ENCODE results near the gene GALR2. TPM values are rescaled to one million over a fixed set of nuclear protein-coding genes. Genes with fewer than 3 reads are reported as not detected.
"Not testable (repeated sequence)": the region's sequence is repeated elsewhere in the genome, so short reads cannot be mapped to it uniquely, and the experiment has no call there.

Gene GALR2
- total RNA-seq, 8 experiments from 2014 or later: 0.11 to 0.81 (median 0.46) TPM; not detected in 2

GRCh38 chr17:76054112-76054476 lies 20.5 kb upstream of the GALR2 start:
- Histone ChIP-seq H3K27ac (no peak overlapping the region), H3K4me1 (replicated peaks in 1 of 2) (peaks cover 0 to 14% of the 10 kb centered on the region in 2 donors), H3K4me3 (no peak overlapping the region)
- in situ Hi-C loops (cut with MboI; ENCODE audit: low pct_unique_long_range_greater_than_20kb in 2 of 9, low sequenced_read_pairs in 9 of 9, unreplicated experiment in 9 of 9): no loop called here
- peak in 3 of 8 experiments; percentile 20 to 89 (median 85) for ATAC-seq (replicated peaks in 6 of 8)
- 20 to 100% (median 96%) methylated on average over 1 to 4 of the region's 4 CpGs; no CpG with 5 or more reads in 1 of the 10 experiments for WGBS, 10 experiments

- no peak for ATAC-seq (replicated peaks in 6 of 8)
- H3K4me3 ChIP-seq: no peak overlapping the region
- WGBS, 10 experiments: 20 to 100% (median 87%) methylated on average over 1 to 3 of the region's 3 CpGs; no CpG with 5 or more reads in 2 of the 10 experiments
- H3K4me1 ChIP-seq (replicated peaks in 1 of 2): no peaks in the 10 kb centered on the region
- H3K27ac ChIP-seq: no peak overlapping the region
- in situ Hi-C loops (cut with MboI; ENCODE audit: low pct_unique_long_range_greater_than_20kb in 2 of 9, low sequenced_read_pairs in 9 of 9, unreplicated experiment in 9 of 9): no loop called here
Measured at GRCh38 chr17:76056882-76057281, 17.7 kb upstream of the GALR2 start.

- H3K27ac ChIP-seq; in situ Hi-C loops (cut with MboI; ENCODE audit: low pct_unique_long_range_greater_than_20kb in 2 of 9, low sequenced_read_pairs in 9 of 9, unreplicated experiment in 9 of 9); H3K4me1 ChIP-seq (replicated peaks in 1 of 2); H3K4me3 ChIP-seq; ATAC-seq (replicated peaks in 6 of 8): not testable (repeated sequence)
- 83 to 100% (median 100%) methylated on average over 1 to 4 of the region's 6 CpGs for WGBS, 10 experiments
Measured at GRCh38 chr17:76058264-76058663, 16.3 kb upstream of the GALR2 start.

- ATAC-seq (replicated peaks in 6 of 8): no peak
- H3K27ac ChIP-seq: no peak overlapping the region
- no peak overlapping the region for H3K4me3 ChIP-seq
- WGBS, 10 experiments: 67 to 100% (median 94%) methylated on average over 1 to 14 of the region's 15 CpGs
- in situ Hi-C loops (cut with MboI; ENCODE audit: low pct_unique_long_range_greater_than_20kb in 2 of 9, low sequenced_read_pairs in 9 of 9, unreplicated experiment in 9 of 9): no loop called here
- H3K4me1 ChIP-seq (replicated peaks in 1 of 2): no peaks in the 10 kb centered on the region
Measured at GRCh38 chr17:76063875-76064546, 10.6 kb upstream of the GALR2 start.

- Histone ChIP-seq H3K4me1 (replicated peaks in 1 of 2) (peaks cover 0 to 2% of the 10 kb centered on the region in 2 donors), H3K4me3 (no peak overlapping the region), H3K27ac (no peak overlapping the region)
- ATAC-seq (replicated peaks in 6 of 8): no peak
- in situ Hi-C loops (cut with MboI; ENCODE audit: low pct_unique_long_range_greater_than_20kb in 2 of 9, low sequenced_read_pairs in 9 of 9, unreplicated experiment in 9 of 9): no loop called here
- WGBS, 10 experiments: 89 to 100% (median 94%) methylated on average over 1 to 4 of the region's 4 CpGs; no CpG with 5 or more reads in 4 of the 10 experiments
Measured at GRCh38 chr17:76065775-76066174, 8.8 kb upstream of the GALR2 start.

- in situ Hi-C loops (cut with MboI; ENCODE audit: low pct_unique_long_range_greater_than_20kb in 2 of 9, low sequenced_read_pairs in 9 of 9, unreplicated experiment in 9 of 9): no loop called here
Measured at GRCh38 chr17:76071531-76072147, 2.9 kb upstream of the GALR2 start.

DNA sequence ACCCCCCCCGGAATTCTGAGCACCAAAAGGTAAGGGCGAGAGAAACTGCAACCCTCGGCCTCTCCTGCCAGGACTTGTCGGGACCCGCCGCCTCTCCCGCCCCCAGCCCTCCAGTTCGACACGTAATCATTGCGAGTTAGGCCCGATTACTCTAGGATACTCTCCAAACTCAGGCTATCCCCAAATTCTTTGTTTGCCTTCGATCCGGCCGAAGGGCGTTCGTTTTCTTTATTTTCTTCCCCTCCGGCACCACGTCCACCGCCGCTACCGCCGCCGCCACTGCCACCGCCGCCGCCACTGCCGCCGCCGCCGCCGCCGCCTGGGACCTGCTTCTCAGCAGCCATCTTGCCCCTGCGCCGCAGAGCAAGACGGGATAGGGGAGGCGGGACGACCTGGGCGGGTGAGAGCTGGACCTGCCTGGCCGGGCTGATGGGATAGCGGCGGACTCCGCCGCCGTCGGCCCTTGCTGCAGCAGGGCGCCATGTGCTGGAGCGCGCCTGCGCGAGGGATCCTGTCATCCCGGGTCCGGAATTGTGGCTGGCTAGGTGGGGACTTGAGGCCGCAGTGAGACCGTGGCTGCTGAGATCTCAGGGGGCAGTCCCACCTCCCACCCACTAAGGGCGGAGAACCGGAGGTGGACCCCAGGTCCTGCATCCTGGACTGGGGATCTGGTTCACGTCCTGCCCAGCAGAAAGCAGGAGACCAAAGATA lies 2.3 kb upstream of the GALR2 start, which contains the start of gene SRP68:
TSS of gene SRP68 (minus strand) at position 370 of the 711 bp plus-strand sequence. CDS start at position 344, 26 bp downstream.
- Histone ChIP-seq H3K4me3 (peak within 1 kb of the TSS; percentile 67 to 90 (median 74)), H3K27ac (peak within 1 kb of the TSS; percentile 66 to 85), H3K4me1 (replicated peaks in 1 of 2) (peaks cover 24% of the 10 kb centered on the region in 2 donors)
- in situ Hi-C loops (cut with MboI; ENCODE audit: low pct_unique_long_range_greater_than_20kb in 2 of 9, low sequenced_read_pairs in 9 of 9, unreplicated experiment in 9 of 9): no loop called here
- WGBS, 10 experiments: 0 to 4% (median 0%) methylated on average over 1 to 24 of the region's 57 CpGs; no CpG with 5 or more reads in 5 of the 10 experiments
- peak; percentile 96 to 99 (median 99) for ATAC-seq (replicated peaks in 6 of 8)

More at GRCh38 chr17:76071531-76072147, 2.9 kb upstream of the GALR2 start:
- peak in 1 of 8 experiments; percentile 4 for ATAC-seq (replicated peaks in 6 of 8)
- H3K4me1 ChIP-seq (replicated peaks in 1 of 2): peaks cover 17 to 19% of the 10 kb centered on the region in 2 donors
- peak overlapping the region; percentile 66 to 85 for H3K27ac ChIP-seq
- 0 to 89% (median 7%) methylated on average over 1 to 13 of the region's 15 CpGs for WGBS, 10 experiments
- peak overlapping the region; percentile 67 to 90 (median 74) for H3K4me3 ChIP-seq

DNA sequence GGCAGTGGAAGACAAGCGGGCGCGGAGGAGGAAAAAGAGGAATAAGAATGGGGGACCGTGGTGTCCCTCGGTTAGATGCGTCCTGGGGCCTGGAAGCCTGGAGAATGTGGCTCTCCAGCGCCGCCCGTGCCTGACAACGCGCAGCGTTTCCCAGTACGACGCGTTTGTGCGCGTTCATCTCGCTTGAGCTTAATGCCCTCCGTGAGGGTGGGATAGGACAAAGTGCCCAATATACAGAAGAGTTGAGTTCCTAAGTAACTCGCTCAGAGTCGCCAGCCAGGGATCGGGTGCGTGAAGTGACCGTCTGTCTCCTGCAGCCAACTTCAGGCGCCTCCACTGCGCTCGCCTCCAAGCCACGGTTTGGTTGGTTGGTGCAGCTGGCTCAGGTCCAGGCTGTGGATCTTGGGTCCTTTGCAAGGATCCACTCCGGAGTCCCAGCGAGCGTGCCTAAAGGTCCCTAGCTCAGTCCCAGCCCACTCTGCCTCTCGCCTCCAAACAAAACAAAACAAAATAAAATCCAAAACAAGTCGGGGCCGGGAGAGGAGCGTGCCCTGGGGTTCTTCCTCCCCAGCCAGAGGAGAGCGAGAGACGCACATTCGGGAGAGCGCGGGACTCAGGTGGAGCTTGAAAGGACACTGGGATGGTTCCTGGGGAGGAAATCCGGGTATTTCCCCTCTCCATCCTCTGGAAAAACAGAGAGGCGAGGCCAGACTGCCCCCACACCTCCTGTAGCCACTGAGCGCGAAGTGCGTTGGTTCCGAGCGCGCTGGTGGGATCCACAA lies 974 bp downstream of the GALR2 start:
- H3K4me3 ChIP-seq: no peak overlapping the region
- no peak for ATAC-seq (replicated peaks in 6 of 8)
- in situ Hi-C loops (cut with MboI; ENCODE audit: low pct_unique_long_range_greater_than_20kb in 2 of 9, low sequenced_read_pairs in 9 of 9, unreplicated experiment in 9 of 9): no loop called here
- peaks cover 43 to 47% of the 10 kb centered on the region in 2 donors for H3K4me1 ChIP-seq (replicated peaks in 1 of 2)
- H3K27ac ChIP-seq: no peak overlapping the region
- 0 to 11% (median 4%) methylated on average over 1 to 24 of the region's 48 CpGs for WGBS, 10 experiments

DNA sequence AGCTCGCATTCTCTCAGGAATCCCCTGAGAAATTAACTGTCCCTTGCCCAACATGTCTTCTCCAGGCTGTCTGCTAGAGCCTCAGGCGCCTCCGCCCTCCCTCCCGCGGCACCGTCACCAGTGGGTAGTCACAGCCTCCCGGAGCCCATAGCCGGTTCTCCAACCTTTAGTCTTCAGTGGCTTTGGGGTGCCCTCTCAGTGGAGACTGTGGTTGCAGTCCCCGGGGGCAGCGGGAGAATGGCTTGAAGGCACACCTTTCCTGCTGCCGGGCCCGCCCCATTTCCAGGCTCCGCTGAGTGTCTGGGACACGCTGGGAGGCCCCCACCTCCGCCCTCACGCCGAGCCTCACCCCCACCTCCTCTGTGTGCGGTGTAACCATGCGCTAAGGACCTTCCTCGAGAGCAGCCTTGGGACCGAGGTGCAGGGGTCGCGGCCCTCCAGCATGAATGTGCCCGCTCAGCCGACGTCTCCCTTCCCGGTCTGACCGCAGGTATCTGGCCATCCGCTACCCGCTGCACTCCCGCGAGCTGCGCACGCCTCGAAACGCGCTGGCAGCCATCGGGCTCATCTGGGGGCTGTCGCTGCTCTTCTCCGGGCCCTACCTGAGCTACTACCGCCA lies 1.7 kb downstream of the GALR2 start:
- WGBS, 10 experiments: 0% methylated on average over 1 to 11 of the region's 41 CpGs; no CpG with 5 or more reads in 3 of the 10 experiments
- ATAC-seq (replicated peaks in 6 of 8): no peak
- H3K4me1 ChIP-seq (replicated peaks in 1 of 2): peaks cover 43 to 54% of the 10 kb centered on the region in 2 donors
- H3K27ac ChIP-seq: no peak overlapping the region
- no peak overlapping the region for H3K4me3 ChIP-seq
- in situ Hi-C loops (cut with MboI; ENCODE audit: low pct_unique_long_range_greater_than_20kb in 2 of 9, low sequenced_read_pairs in 9 of 9, unreplicated experiment in 9 of 9): no loop called here

DNA sequence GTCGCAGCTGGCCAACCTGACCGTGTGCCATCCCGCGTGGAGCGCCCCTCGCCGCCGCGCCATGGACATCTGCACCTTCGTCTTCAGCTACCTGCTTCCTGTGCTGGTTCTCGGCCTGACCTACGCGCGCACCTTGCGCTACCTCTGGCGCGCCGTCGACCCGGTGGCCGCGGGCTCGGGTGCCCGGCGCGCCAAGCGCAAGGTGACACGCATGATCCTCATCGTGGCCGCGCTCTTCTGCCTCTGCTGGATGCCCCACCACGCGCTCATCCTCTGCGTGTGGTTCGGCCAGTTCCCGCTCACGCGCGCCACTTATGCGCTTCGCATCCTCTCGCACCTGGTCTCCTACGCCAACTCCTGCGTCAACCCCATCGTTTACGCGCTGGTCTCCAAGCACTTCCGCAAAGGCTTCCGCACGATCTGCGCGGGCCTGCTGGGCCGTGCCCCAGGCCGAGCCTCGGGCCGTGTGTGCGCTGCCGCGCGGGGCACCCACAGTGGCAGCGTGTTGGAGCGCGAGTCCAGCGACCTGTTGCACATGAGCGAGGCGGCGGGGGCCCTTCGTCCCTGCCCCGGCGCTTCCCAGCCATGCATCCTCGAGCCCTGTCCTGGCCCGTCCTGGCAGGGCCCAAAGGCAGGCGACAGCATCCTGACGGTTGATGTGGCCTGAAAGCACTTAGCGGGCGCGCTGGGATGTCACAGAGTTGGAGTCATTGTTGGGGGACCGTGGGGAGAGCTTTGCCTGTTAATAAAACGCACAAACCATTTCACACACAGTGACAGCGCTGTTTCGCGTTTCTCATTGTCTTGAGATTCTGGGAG lies 2.4 kb downstream of the GALR2 start:
- Histone ChIP-seq H3K4me1 (replicated peaks in 1 of 2) (peaks cover 45 to 61% of the 10 kb centered on the region in 2 donors), H3K27ac (no peak overlapping the region), H3K4me3 (no peak overlapping the region)
- in situ Hi-C loops (cut with MboI; ENCODE audit: low pct_unique_long_range_greater_than_20kb in 2 of 9, low sequenced_read_pairs in 9 of 9, unreplicated experiment in 9 of 9): no loop called here
- WGBS, 10 experiments: 0 to 44% (median 2%) methylated on average over 2 to 23 of the region's 82 CpGs; no CpG with 5 or more reads in 6 of the 10 experiments
- ATAC-seq (replicated peaks in 6 of 8): no peak

DNA sequence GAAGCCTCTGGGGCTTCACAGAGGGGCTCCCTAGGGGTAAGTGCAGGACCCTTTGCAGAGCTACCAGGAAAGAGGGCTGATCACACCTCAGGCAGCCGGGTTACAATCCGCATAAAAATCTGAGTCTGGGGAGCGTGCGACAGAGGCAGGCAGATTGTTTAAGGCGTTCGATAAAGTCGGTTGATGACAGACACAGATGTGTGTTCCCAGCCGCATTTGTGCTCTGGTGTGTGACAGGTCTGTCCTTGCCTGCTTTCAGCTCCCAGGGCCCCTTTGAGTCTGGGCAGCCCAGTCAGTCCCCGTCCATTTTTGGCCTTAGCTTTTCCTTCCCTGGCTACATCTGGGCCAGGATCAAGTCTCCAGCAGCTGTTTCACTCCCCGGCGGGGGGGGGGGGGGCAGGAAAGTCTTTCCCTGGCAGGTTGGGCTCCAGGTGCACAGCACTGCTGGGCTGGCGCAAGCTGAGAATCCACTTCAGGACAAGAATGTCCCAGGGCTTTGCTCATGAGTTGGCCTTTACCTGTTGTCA lies 3.1 kb downstream of the GALR2 start:
- in situ Hi-C loops (cut with MboI; ENCODE audit: low pct_unique_long_range_greater_than_20kb in 2 of 9, low sequenced_read_pairs in 9 of 9, unreplicated experiment in 9 of 9): no loop called here
- H3K4me1 ChIP-seq (replicated peaks in 1 of 2): peaks cover 45 to 68% of the 10 kb centered on the region in 2 donors
- no peak overlapping the region for H3K27ac ChIP-seq

More for the DNA sequence above, 3.1 kb downstream of the GALR2 start:
- ATAC-seq (replicated peaks in 6 of 8): no peak
- H3K4me3 ChIP-seq: no peak overlapping the region
- 0 to 46% (median 0%) methylated on average over 2 to 6 of the region's 12 CpGs; no CpG with 5 or more reads in 7 of the 10 experiments for WGBS, 10 experiments

All from motor neuron (in vitro differentiated cells).